ENCODE data around the gene MYB.

Gene MYB

GRCh38 chr6:135254471-135254870 is 73.4 kb downstream of the MYB start:
- DNase-seq: peak; percentile 42

GRCh38 chr6:135256866-135257265 is 75.8 kb downstream of the MYB start:
- no peak for DNase-seq

GRCh38 chr6:135257631-135258405 is 76.7 kb downstream of the MYB start:
- peak; percentile 66 for DNase-seq

GRCh38 chr6:135258970-135259369 is 77.9 kb downstream of the MYB start:
- DNase-seq: no peak

GRCh38 chr6:135260612-135261011 is 79.5 kb downstream of the MYB start:
- DNase-seq: no peak

DNA sequence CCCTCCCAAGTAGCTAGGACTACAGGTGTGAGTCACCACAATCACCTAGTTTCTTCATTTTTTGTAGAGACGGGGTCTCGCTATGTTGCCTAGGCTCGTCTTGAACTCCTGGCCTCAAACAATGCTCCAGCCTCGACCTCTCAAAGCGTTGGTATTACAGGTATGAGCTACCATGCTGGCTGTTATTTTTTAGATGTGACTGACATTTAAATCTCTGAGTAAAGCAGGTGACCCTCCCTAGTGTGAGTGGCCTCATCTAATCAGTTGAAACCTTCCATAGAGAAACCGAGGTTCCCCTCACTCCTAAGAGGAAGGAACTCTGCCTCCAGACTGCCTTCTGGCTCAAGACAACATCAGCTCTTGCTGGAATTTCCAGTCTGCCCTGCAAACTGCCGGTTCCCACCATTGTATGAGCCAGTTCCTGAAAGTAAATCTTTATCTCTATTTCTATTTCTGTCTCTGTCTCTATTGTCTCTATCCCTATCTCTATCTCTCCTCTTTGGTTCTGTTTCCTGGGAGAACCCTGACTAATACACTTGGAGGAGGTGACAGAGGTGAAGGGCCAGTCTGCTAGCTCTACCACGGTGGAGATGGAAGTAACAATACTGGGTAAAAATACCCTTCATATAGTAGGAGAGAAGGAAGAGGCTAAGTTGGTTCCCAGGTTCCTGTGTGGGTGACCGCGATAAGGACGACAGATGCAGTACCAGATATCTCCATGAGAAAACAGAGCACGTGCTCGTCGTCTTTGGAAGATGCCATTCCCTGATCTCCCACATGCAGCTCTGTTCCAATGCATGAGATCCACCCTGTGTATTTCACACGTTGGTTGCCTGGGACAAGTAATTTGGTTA is 81.0 kb downstream of the MYB start:
- DNase-seq: peak; percentile 58

DNA sequence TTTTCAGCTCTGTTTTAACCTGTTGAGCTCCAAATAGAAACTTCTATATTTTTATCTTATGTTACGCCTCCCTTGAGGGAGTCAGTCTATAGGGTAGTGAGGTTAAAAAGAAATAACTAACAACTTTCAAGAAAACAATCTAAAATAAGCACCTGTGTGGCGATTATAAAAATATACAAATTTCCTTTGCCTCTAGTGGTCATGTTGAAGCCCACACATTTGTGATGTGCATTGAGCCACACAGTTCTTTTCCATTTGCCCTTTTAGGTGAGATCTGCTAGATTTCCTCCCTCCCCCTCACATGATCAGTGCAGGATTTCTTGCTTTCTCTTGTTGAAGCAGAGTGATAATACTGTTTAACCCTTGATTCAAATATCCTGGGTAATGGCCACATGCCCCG is 84.2 kb downstream of the MYB start:
- DNase-seq: peak; percentile 15

GRCh38 chr6:135266675-135267074 is 85.6 kb downstream of the MYB start:
- DNase-seq: no peak

DNA sequence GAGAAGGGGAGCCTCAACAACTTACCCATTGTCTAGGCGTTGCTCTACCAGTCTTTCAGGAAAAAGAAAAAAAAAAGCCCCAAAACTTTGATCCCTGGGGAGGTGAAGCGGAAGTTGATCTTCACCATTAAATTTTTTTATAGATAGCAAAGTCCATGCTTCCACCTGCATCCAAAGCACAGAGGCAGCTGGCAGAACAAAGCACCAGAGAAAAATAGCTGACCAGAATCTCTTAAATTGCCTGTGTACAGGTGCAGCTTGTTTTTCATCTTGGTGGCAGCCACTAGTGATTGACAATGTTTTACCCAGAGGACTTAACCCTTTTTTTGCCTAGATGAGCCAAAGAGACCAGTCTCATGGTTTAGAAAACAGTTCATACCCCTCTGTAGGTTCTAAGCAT is 86.0 kb downstream of the MYB start:
- no peak for DNase-seq

- DNase-seq: no peak
These were observed 87.2 kb downstream of the MYB start for GRCh38 chr6:135268263-135268662.

DNA sequence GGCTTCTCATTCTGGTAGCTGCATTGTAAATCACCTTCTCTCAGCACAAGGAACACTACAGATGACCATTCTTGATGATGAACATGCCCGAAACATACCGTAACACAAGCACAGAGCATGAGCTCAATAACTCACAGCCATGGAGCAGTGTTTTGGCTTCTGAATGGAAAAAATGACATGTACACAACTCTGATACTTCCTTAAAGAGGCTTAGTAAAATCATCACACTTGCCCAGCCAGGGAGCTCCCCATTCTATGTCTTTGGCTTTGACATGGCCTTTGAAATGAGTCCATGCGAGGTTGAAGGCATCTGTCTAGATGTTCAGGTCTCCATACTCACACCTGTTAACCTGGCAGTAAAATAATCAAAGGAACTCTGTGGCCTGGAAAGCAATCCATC is 87.6 kb downstream of the MYB start:
- DNase-seq: no peak
